Measurements from ENCODE around the gene TFF1.

TFF1 gene

DNA sequence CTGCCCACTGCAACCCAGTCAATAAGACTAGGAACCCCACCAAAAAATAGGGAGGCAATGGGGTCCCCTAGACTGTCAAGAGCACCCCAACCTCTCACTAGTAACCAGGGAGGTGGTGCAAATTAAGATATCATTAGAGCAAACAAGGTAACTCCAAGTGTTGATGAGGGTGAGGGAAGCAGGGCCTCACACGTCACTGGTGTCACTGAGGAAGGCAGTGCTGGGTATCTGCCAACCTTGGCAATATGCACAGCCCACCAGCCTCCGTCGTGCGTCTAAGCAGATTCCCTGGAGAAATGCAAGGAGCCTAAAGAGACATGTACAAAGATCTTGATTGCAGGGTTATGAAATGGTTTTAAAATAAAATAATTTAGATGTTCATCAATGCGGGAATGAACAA lies 41.1 kb upstream of the TFF1 start:
- DNase-seq (ENCODE audit: extremely low read depth, insufficient read length): no peak
- TF ChIP-seq, protein P1, sequence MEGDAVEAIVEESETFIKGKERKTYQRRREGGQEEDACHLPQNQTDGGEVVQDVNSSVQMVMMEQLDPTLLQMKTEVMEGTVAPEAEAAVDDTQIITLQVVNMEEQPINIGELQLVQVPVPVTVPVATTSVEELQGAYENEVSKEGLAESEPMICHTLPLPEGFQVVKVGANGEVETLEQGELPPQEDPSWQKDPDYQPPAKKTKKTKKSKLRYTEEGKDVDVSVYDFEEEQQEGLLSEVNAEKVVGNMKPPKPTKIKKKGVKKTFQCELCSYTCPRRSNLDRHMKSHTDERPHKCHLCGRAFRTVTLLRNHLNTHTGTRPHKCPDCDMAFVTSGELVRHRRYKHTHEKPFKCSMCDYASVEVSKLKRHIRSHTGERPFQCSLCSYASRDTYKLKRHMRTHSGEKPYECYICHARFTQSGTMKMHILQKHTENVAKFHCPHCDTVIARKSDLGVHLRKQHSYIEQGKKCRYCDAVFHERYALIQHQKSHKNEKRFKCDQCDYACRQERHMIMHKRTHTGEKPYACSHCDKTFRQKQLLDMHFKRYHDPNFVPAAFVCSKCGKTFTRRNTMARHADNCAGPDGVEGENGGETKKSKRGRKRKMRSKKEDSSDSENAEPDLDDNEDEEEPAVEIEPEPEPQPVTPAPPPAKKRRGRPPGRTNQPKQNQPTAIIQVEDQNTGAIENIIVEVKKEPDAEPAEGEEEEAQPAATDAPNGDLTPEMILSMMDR (IDR thresholded peaks at IDR 0.05; ENCODE audit: insufficient read depth, low read length, poor library complexity, severe bottlenecking): no peak
- no peak overlapping the region for H3K4me3 ChIP-seq (replicated peaks; ENCODE audit: low read depth, low read length)
- H3K36me3 ChIP-seq (ENCODE audit: control insufficient read depth, insufficient read depth, low read length): no peaks in the 10 kb centered on the region
- no peaks in the 10 kb centered on the region for H3K27me3 ChIP-seq (replicated peaks; ENCODE audit: control insufficient read depth, insufficient read depth, low read length)

DNA sequence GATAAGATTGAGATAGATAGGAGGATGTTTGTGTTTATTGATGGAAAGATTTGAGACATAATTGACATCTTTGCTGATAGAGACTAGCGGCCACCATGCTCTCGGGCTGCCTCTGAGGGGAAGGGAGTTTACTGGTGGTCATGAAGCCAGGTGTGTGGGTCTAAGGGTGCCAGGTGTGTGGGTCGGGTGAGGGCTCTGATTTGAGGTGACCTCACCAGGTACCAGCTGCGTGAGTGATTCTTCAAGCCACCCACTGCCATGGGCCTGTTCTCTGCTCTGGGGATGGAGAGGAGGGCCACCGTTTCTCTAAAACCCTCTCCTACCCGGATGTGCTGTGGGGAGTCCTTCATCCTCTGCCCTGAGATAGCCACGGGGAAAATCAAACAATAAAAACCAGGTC lies 40.5 kb upstream of the TFF1 start:
- Histone ChIP-seq H3K36me3 (ENCODE audit: control insufficient read depth, insufficient read depth, low read length) (no peaks in the 10 kb centered on the region), H3K4me3 (replicated peaks; ENCODE audit: low read depth, low read length) (no peak overlapping the region), H3K27me3 (replicated peaks; ENCODE audit: control insufficient read depth, insufficient read depth, low read length) (no peaks in the 10 kb centered on the region)
- TF ChIP-seq, protein P1 (IDR thresholded peaks at IDR 0.05; ENCODE audit: insufficient read depth, low read length, poor library complexity, severe bottlenecking): no peak
- DNase-seq (ENCODE audit: extremely low read depth, insufficient read length): no peak

DNA sequence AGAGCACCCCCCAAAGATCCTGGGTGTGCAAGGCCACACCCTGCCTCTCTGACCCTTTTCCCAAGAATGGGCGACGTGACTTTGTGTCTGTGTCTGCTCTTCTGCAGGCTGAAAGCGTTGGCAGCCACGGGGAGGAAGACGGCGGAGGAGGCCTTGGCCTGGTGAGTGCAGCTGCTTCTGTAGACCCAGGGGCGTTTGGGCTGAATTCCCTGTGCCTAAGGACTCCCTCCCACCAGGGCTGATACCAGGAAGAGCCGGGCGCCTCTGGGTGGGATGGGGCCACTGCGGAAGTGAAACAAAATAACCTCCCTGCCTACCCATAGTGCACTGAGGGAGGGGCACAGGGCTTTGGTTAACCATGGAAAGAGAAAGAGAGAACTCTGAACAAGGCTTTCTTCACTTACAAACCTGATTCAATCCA lies 39.9 kb upstream of the TFF1 start:
- no peaks in the 10 kb centered on the region for H3K36me3 ChIP-seq (ENCODE audit: control insufficient read depth, insufficient read depth, low read length)
- TF ChIP-seq, protein P1 (IDR thresholded peaks at IDR 0.05; ENCODE audit: insufficient read depth, low read length, poor library complexity, severe bottlenecking): no peak
- H3K27me3 ChIP-seq (replicated peaks; ENCODE audit: control insufficient read depth, insufficient read depth, low read length): no peaks in the 10 kb centered on the region
- no peak for DNase-seq (ENCODE audit: extremely low read depth, insufficient read length)
- no peak overlapping the region for H3K4me3 ChIP-seq (replicated peaks; ENCODE audit: low read depth, low read length)

DNA sequence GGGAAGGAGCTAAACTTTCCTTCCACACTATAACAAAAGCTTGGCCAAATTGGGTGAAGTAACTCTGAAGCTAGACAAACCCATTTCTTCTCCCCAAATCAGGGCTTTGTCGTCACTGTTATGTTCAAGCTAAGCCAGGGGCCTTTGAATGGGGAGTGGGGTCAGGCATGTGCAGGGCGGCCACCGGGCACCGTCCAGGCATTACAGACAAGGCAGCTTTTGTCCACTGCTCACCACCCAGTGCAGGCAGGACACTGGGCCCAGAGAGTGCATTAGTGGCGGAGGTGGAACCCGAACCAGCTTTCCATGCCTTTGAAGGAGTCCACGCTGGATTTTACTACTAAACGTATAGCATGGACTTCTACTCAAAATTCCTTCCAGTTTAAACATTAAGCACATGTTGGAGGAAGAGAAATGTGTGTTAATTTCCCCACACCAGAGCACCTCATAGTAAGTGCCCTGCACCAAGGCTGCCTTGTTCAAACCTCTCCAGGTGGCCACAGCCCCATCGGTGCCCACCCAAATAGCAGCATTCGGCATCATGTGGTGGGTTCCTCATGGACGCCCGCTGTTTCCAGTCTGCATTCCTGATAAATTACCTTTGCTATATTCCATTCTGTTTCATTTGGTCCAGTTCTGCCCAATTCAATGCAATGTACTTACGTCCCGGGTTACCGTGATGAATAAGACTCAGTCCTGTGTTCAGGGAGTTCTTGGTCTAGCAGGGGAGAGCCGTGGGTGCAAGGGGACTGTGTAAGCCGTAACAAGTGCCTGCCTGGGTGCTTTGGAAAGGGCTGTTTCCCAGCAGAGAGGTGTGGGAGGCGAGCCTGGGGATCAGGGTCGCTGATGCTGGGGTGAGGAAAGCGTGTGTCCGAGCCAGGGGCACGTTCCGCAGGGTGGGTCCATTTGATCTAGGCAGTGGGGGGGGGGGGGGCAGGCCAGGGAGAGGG lies 39.0 kb upstream of the TFF1 start:
- Histone ChIP-seq H3K36me3 (ENCODE audit: control insufficient read depth, insufficient read depth, low read length) (no peaks in the 10 kb centered on the region), H3K4me3 (replicated peaks; ENCODE audit: low read depth, low read length) (no peak overlapping the region), H3K27me3 (replicated peaks; ENCODE audit: control insufficient read depth, insufficient read depth, low read length) (no peaks in the 10 kb centered on the region)
- DNase-seq (ENCODE audit: extremely low read depth, insufficient read length): no peak
- TF ChIP-seq, protein P1 (IDR thresholded peaks at IDR 0.05; ENCODE audit: insufficient read depth, low read length, poor library complexity, severe bottlenecking): no peak

DNA sequence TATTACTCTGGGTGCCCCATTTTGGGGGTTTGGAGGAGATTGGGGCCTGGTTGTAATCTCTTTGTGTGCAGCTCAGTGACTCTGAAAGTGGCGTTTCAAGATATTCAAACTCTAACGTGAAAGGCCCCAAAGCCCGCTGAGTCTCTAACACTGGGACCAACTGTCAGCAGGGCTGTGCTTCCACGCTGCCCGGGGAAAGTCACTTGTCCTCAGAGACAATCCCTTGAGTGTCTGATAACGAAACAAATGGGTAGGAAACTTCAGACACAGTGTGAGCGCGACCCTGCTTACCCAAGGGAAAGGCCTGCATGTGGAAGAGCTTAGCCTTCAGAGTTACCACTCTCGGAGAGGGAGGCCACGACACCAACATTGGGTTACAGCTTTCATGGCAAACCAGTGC lies 38.2 kb upstream of the TFF1 start:
- H3K36me3 ChIP-seq (ENCODE audit: control insufficient read depth, insufficient read depth, low read length): no peaks in the 10 kb centered on the region
- TF ChIP-seq, protein P1 (IDR thresholded peaks at IDR 0.05; ENCODE audit: insufficient read depth, low read length, poor library complexity, severe bottlenecking): no peak
- no peaks in the 10 kb centered on the region for H3K27me3 ChIP-seq (replicated peaks; ENCODE audit: control insufficient read depth, insufficient read depth, low read length)
- no peak for DNase-seq (ENCODE audit: extremely low read depth, insufficient read length)
- no peak overlapping the region for H3K4me3 ChIP-seq (replicated peaks; ENCODE audit: low read depth, low read length)

All from GM06990 (cell line).